H1 (cell line): Measurements from ENCODE around the gene NKX6-1. TPM values are rescaled to one million over a fixed set of nuclear protein-coding genes. Genes with fewer than 3 reads are reported as not detected.

ENCODE experiments used
- CTCF ChIA-PET: fragments of 300-600 bp; sonication (Branson Sonifier 250); formaldehyde crosslinking; loops from one replicate; lab custom pipeline; 2021; ENCODE audit not compliant: partially characterized antibody; lab: Charles Lee
- POLR2A ChIA-PET: fragments of 300-600 bp; sonication (Branson Sonifier 250); formaldehyde crosslinking; loops from one replicate; lab custom pipeline; 2021; ENCODE audit warnings: inconsistent platforms; ENCODE audit not compliant: partially characterized antibody; lab: Charles Lee
- DNase-seq, 2 experiments: peaks; one replicate each; pipeline versions ENCODE4 v3.0.0 to v3.0.0-alpha.2; 2010 to 2022; ENCODE audit warnings: low spot score in 2 of 2, low read depth in 1 of 2, mixed read lengths in 1 of 2
- FAIRE-seq: peaks from 2 replicates; lab custom pipeline; 2011; peaks lifted over from hg19 to GRCh38; lab: Jason Lieb, UNC
- H2AFZ ChIP-seq: 2 replicates; pipeline ENCODE4 v1.8.1; 2012; ENCODE audit warnings: low read length, inconsistent platforms
- H2AK5ac ChIP-seq: 2 replicates; pipeline ENCODE4 v1.6.1; 2013; ENCODE audit warnings: low read depth, low read length
- H2BK120ac ChIP-seq: replicated peaks from 2 replicates; pipeline ENCODE3; 2013; ENCODE audit warnings: low read depth, low read length, inconsistent platforms
- H2BK12ac ChIP-seq: 2 replicates; pipeline ENCODE4 v1.6.1; 2013; ENCODE audit warnings: low read depth, low read length
- H2BK15ac ChIP-seq: 2 replicates; pipeline ENCODE4 v1.6.1; 2013; ENCODE audit warnings: low read length
- H2BK20ac ChIP-seq: 2 replicates; pipeline ENCODE4 v1.6.1; 2013; ENCODE audit warnings: low read length
- H2BK5ac ChIP-seq: 2 replicates; pipeline ENCODE4 v1.6.1; 2013; ENCODE audit warnings: low read depth, low read length
- H3K14ac ChIP-seq: 2 replicates; pipeline ENCODE4 v1.6.1; 2013; ENCODE audit warnings: inconsistent platforms; ENCODE audit not compliant: insufficient read length
- H3K18ac ChIP-seq: 2 replicates; pipeline ENCODE4 v1.6.1; 2013; ENCODE audit warnings: low read length; ENCODE audit errors: extremely low read depth
- H3K23ac ChIP-seq: 2 replicates; pipeline ENCODE4 v1.6.1; 2013; ENCODE audit warnings: inconsistent platforms; ENCODE audit not compliant: insufficient read length
- H3K23me2 ChIP-seq: 2 replicates; pipeline ENCODE4 v1.6.1; 2013; ENCODE audit warnings: low read depth, low read length
- H3K27ac ChIP-seq: 2 replicates; pipeline ENCODE4 v1.6.1; 2011; ENCODE audit warnings: low read depth, low read length, inconsistent platforms
- H3K27me3 ChIP-seq, 4 experiments: replicated peaks in 1 of 4; 1 replicate in 1 of 4; 2 replicates in 3 of 4; pipeline versions ENCODE4 v1.6.1 to v1.8.1; 2011 to 2013; ENCODE audit warnings: low read length in 3 of 4, mild to moderate bottlenecking in 3 of 4, inconsistent platforms in 2 of 4, mixed read lengths in 2 of 4, moderate library complexity in 1 of 4; ENCODE audit not compliant: control insufficient read depth in 3 of 4, insufficient read depth in 3 of 4; ENCODE audit errors: extremely low read depth in 1 of 4
- H3K36me3 ChIP-seq, 4 experiments: 2 replicates each; pipeline versions ENCODE4 v1.6.1 to v1.8.1; 2011 to 2013; ENCODE audit warnings: mild to moderate bottlenecking in 4 of 4, low read length in 3 of 4, moderate library complexity in 2 of 4, control low read depth in 1 of 4, inconsistent platforms in 1 of 4; ENCODE audit not compliant: insufficient read depth in 4 of 4, control insufficient read depth in 2 of 4
- H3K4ac ChIP-seq: replicated peaks from 2 replicates; pipeline ENCODE3; 2013; ENCODE audit warnings: low read length, low read depth, mixed read lengths, inconsistent platforms; ENCODE audit not compliant: insufficient read length
- H3K4me1 ChIP-seq, 4 experiments: replicated peaks in 1 of 4; 1 replicate in 1 of 4; 2 replicates in 3 of 4; pipeline versions ENCODE4 v1.6.1 to v1.8.1; 2011 to 2013; ENCODE audit warnings: low read length in 3 of 4, inconsistent platforms in 2 of 4, mixed read lengths in 1 of 4; ENCODE audit not compliant: insufficient read depth in 4 of 4, control insufficient read depth in 3 of 4
- H3K4me2 ChIP-seq, 2 experiments: 2 replicates each; pipeline versions ENCODE4 v1.6.1 to v1.8.1; 2011 to 2013; ENCODE audit warnings: low read depth in 2 of 2, low read length in 2 of 2, control low read depth in 1 of 2, inconsistent platforms in 1 of 2, mild to moderate bottlenecking in 1 of 2; ENCODE audit not compliant: insufficient read depth in 1 of 2
- H3K4me3 ChIP-seq, 4 experiments: fragments of 200-600, 300-600 bp in 1 of 4; sonication (generic), shearing (Covaris generic), sonication (Bioruptor Twin) in 1 of 4; 2 replicates each; pipeline versions ENCODE4 v1.5.1 to v1.8.1; 2011 to 2016; ENCODE audit warnings: low read length in 4 of 4, low read depth in 3 of 4, control low read depth in 2 of 4, inconsistent platforms in 2 of 4, mild to moderate bottlenecking in 2 of 4, mixed read lengths in 1 of 4, moderate library complexity in 1 of 4; ENCODE audit not compliant: insufficient read depth in 2 of 4; ENCODE audit errors: extremely low read depth in 1 of 4
- H3K56ac ChIP-seq: replicated peaks from 2 replicates; pipeline ENCODE3; 2013; ENCODE audit warnings: low read depth, mild to moderate bottlenecking, mixed read lengths, low read length, inconsistent platforms; ENCODE audit not compliant: insufficient read length
- H3K79me1 ChIP-seq: 2 replicates; pipeline ENCODE4 v1.6.1; 2013; ENCODE audit warnings: low read depth, low read length, control low read depth
- H3K79me2 ChIP-seq, 2 experiments: 2 replicates each; pipeline versions ENCODE4 v1.6.1 to v1.8.1; 2012 to 2013; ENCODE audit warnings: low read length in 2 of 2, mild to moderate bottlenecking in 2 of 2, inconsistent platforms in 1 of 2; ENCODE audit not compliant: insufficient read depth in 2 of 2, control insufficient read depth in 1 of 2
- H3K9ac ChIP-seq, 4 experiments: replicated peaks in 1 of 4; 1 replicate in 1 of 4; 2 replicates in 3 of 4; pipeline versions ENCODE4 v1.6.1 to v1.8.1; 2011 to 2013; ENCODE audit warnings: low read depth in 3 of 4, low read length in 3 of 4, control low read depth in 2 of 4, mild to moderate bottlenecking in 2 of 4, moderate library complexity in 2 of 4, inconsistent platforms in 1 of 4; ENCODE audit errors: extremely low read depth in 1 of 4
- H3K9me3 ChIP-seq, 2 experiments: 2 replicates each; pipeline versions ENCODE4 v1.6.1 to v1.8.1; 2012 to 2013; ENCODE audit warnings: mild to moderate bottlenecking in 2 of 2, moderate library complexity in 2 of 2, control low read depth in 1 of 2, inconsistent platforms in 1 of 2, low read depth in 1 of 2, low read length in 1 of 2, mixed read lengths in 1 of 2; ENCODE audit not compliant: insufficient read depth in 2 of 2
- H4K20me1 ChIP-seq, 2 experiments: replicated peaks in 1 of 2; 2 replicates each; pipeline versions ENCODE3 to v1.8.1; 2011 to 2013; ENCODE audit warnings: inconsistent platforms in 2 of 2, low read length in 2 of 2, mild to moderate bottlenecking in 1 of 2; ENCODE audit not compliant: insufficient read depth in 2 of 2, control insufficient read depth in 1 of 2
- H4K5ac ChIP-seq: 2 replicates; pipeline ENCODE4 v1.6.1; 2013; ENCODE audit warnings: low read length, low read depth, mixed read lengths, inconsistent platforms; ENCODE audit not compliant: insufficient read length
- H4K8ac ChIP-seq: 2 replicates; pipeline ENCODE4 v1.8.0; 2013; ENCODE audit warnings: mild to moderate bottlenecking, moderate library complexity, low read length, inconsistent platforms; ENCODE audit not compliant: insufficient read depth; ENCODE audit errors: extremely low read depth
- H4K91ac ChIP-seq: replicated peaks from 2 replicates; pipeline ENCODE3; 2013; ENCODE audit warnings: low read length, mixed read lengths, inconsistent platforms; ENCODE audit not compliant: insufficient read length
- WGBS, 2 experiments: shearing (Covaris generic) in 1 of 2; methylation state at CpG; one replicate each; pipeline versions ENCODE4 v1.1.6 to v1.1.7; 2013 to 2015; ENCODE audit warnings: low lambda C conversion rate in 2 of 2, mixed read lengths in 2 of 2, inconsistent platforms in 1 of 2, low coverage in 1 of 2, missing lambda C conversion rate in 1 of 2; ENCODE audit not compliant: insufficient replicate concordance in 2 of 2, insufficient coverage in 1 of 2, insufficient read length in 1 of 2; ENCODE audit errors: extremely low coverage in 1 of 2, missing lambda C conversion rate in 1 of 2; 5-methylcytosine and 5-hydroxymethylcytosine counted together
- polyA plus RNA-seq, 7 experiments: library from polyadenylated mRNA; depleted of rRNA in 3 of 7; stranded (reverse) in 5 of 7; unstranded in 2 of 7; fragments of >200 nt in 5 of 7; fragments of 200-250 nt in 2 of 7; gene quantifications; 1 replicate in 5 of 7; 2 replicates in 1 of 7; 4 replicates in 1 of 7; pipeline versions ENCODE4 v1.2.1 to v1.2.3, GENCODE V29; 2011 to 2013; ENCODE audit warnings: missing spikeins in 2 of 7, mixed read lengths in 2 of 7
- total RNA-seq: library from RNA; stranded (reverse); fragmentation: NEBNext Ultra II Directional; extraction: Animal tissue kit (Norgen Biotek cat#: 25700); gene quantifications from 2 replicates; pipeline ENCODE4 v1.2.1, GENCODE V29; 2021

Gene NKX6-1
- total and polyA plus RNA-seq, 2 of the 8 experiments (the other 6 are each of a cell fraction or from before 2014, with no cell fraction given), result 0.03 to 0.45 TPM

- ChIA-PET POLR2A (interaction anchor here (1.1 to 1.5 kb wide), 3 partner anchors 10 to 18 kb away, joined by 3 to 4 read pairs (median 4); no protein-coding TSS in a partner anchor), CTCF (interaction anchor here (0.6 to 6.8 kb wide), 25 partner anchors 7 to 716 kb away, joined by 3 to 83 read pairs (median 4); partner anchors contain the start of gene NKX6-1)
- peak overlapping the region; percentile 67; the same call in 1 of the 2 replicates for H2BK15ac ChIP-seq
- peak overlapping the region; percentile 62 to 78; a peak in 3 of 4 replicates for H3K4me2 ChIP-seq
- no peaks in the 10 kb centered on the region for H3K79me2 ChIP-seq
- H2AK5ac ChIP-seq, result no peak overlapping the region
- no peak overlapping the region for H3K9ac ChIP-seq
- WGBS, 2 experiments, result 44% methylated on average over 20 of the region's 20 CpGs; no CpG with 5 or more reads in 1 of the 2 experiments
- no peak overlapping the region for H3K4ac ChIP-seq
- H4K5ac ChIP-seq, result no peak overlapping the region
- H3K18ac ChIP-seq, result no peak overlapping the region
- H2AFZ ChIP-seq, result 0 out of 2 replicates have a peak overlapping the region, but pooled peaks have one; percentile 18
- no peak overlapping the region for H2BK5ac ChIP-seq
- H3K36me3 ChIP-seq, result no peaks in the 10 kb centered on the region
- FAIRE-seq, result no peak
- DNase-seq, result no peak
- H3K14ac ChIP-seq, result no peak overlapping the region
- no peak overlapping the region for H2BK12ac ChIP-seq
- no peaks in the 10 kb centered on the region; the same call in 1 of the 2 replicates for H3K23me2 ChIP-seq
- peaks cover 0 to 10% (median 5%) of the 10 kb centered on the region in 4 experiments; a peak in 5 of 7 replicates for H3K4me1 ChIP-seq
- peaks cover 55 to 96% (median 83%) of the 10 kb centered on the region in 4 experiments for H3K27me3 ChIP-seq
- H3K23ac ChIP-seq, result no peak overlapping the region
- H4K8ac ChIP-seq, result no peak overlapping the region; the same call in 1 of the 2 replicates
- H3K79me1 ChIP-seq, result no peaks in the 10 kb centered on the region
- no peak overlapping the region for H2BK120ac ChIP-seq
- H4K91ac ChIP-seq, result no peak overlapping the region
- H3K4me3 ChIP-seq, result peak overlapping the region in 2 of 4 experiments; percentile 21 to 52; a peak in 3 of 8 replicates
- H2BK20ac ChIP-seq, result no peak overlapping the region
- no peak overlapping the region for H3K56ac ChIP-seq
- H3K27ac ChIP-seq, result no peak overlapping the region
- no peaks in the 10 kb centered on the region for H4K20me1 ChIP-seq
- H3K9me3 ChIP-seq, result no peaks in the 10 kb centered on the region
Measured at GRCh38 chr4:84483688-84484087, 15.4 kb downstream of the NKX6-1 start.
